Measurements from ENCODE around the gene P2RX2.

Gene P2RX2

DNA sequence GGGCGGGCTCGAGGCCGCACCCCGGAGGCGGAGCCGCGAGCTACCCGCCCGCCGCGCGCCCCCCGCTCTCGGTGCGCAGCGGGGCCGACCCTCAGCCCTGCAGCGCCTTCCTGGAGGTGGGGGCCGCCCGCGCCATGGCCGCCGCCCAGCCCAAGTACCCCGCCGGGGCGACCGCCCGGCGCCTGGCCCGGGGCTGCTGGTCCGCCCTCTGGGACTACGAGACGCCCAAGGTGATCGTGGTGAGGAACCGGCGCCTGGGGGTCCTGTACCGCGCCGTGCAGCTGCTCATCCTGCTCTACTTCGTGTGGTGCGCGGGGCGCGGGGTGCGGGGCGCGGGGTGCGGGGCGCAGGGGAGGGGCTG is at the start of gene P2RX2:
TSS of gene P2RX2 (plus strand) at position 94 of the 361 bp plus-strand sequence. CDS start at position 135, 41 bp downstream.
- no peak for DNase-seq

DNA sequence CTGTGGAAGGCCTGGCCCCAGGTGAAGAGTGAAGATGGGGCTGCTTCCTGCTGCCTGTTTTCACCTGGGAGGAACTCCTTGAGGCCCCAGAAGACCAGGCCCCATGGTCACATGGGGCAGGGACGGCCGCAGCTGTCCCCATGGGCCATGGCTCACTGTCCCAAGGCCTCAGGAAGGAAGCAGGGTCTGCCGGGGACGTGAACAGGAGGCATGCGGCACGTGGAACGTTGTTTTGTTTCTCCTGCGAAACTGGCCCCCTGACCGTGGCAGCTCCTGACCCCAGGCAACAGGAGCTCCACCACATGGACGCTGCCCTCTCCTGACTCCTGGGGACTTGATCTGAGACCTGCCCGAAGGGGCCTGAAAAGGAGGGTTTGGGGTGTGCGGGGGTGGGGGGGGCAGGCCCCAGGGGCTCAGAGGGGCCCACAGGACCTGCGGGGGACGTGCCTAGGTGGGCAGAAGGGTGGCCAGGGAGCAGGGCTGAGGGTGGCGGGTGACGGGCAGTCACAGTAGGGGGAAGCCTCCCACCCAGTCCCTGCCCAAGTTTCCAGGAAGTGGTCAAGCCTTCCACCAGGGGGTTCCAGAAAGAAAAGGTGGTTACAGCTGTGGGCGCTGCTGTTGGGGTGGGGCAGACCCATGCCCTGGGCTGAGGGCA is 49.6 kb upstream of the P2RX2 start:
- DNase-seq, result no peak

DNA sequence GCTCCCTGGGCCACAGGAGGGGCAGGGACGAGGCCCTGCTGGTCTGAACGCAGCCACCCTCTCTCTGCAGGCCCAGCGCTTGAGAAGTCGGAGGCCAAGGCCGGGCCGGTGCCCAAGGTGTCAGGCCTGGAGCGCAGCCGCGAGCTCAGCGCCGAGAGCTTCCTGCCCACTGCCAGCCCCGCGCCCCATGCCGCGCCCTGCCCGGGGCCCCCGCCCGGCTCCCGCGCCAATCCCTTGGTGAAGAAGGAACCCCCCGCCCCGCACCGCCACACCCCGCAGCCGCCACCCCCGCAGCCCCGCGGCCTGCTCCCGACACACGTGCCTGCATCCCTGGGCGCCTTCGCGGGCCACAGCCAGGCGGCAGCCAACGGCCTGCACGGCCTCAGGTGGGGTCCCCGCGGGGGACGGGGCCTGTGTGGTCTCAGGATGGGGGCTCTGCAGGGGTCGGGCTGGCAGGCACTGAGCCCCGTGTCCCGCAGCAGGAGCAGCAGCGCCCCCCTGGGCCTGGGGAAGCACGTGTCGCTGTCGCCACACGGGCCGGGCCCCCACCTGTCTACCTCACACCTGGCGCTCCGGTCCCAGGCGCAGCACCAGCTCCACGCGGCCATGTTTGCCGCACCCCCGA is 48.6 kb upstream of the P2RX2 start:
- DNase-seq, result no peak

DNA sequence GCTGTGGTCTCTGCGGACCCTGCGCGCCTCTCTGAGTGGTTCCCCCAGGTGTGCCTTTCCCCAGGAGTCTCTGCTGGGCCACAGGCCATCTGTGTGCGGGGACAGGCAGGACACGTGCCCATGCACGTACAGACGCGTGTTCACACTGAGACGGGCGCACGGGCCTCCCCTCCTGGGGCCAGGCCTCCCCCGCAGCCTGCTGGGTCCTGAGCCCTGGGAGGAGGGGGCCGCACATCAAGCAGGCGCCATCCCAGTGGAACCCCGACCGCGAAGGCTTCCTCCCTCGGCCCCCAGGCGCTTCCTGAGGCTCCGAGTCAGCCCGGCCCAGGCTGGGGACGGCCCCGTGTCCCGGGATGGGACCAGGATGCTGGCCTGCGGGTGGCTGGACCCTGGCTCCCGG is 47.9 kb upstream of the P2RX2 start:
- no peak for DNase-seq

DNA sequence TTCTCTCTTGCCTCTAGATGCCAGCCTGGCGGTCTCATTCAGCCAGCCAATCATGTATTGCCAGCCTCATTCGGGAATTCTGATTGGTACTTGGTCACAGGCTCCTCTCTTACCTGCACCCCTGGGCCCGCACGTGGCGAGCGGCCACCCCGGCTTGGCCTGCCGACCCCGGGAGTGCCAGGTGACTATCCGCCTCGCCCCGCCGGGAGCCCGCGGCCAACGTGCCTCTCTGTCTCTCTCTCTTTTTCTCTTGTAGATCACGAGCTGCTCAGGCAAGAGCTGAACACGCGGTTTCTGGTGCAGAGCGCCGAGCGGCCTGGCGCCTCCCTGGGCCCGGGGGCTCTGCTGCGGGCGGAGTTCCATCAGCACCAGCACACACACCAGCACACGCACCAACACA is 47.5 kb upstream of the P2RX2 start:
- DNase-seq, result no peak

DNA sequence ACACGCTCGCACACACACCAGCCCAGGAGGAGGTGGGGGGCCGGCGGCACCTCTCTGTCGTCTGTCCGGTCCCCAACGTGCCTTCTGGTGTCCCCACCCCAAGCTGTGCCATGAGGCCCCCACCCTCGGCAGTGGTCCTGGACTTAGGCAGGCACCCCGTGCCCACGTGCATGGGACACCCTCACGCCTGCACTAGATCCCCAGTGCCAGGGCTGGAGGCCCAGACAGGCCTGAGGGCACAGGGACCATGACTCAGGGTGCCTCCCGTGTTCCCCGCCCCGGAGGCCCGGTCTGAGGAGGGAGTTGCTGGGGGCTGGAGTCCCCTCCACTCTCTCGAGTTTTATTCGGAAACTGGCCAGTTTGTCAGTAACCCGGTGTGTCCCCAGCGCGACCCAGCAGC is 47.0 kb upstream of the P2RX2 start:
- DNase-seq, result no peak

DNA sequence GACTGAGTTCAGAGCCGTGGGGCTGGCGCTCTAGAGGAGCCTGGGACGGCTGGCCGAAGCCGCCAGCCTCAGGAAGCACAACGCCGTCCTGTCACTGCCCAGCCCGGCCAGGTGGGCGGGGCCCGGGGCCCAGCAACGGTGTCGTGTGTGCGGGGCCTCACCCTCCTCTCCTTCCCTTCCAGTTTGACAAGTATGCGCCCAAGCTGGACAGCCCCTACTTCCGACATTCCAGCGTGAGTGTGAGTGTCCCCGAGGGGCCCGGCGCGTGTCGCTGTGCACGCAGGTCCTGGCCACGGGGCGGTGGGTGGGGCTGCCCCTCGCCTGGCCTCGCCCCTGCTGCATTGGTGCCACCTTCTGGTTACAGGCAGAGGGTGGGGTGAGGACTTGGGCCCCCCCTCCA is 46.5 kb upstream of the P2RX2 start:
- DNase-seq, result no peak

DNA sequence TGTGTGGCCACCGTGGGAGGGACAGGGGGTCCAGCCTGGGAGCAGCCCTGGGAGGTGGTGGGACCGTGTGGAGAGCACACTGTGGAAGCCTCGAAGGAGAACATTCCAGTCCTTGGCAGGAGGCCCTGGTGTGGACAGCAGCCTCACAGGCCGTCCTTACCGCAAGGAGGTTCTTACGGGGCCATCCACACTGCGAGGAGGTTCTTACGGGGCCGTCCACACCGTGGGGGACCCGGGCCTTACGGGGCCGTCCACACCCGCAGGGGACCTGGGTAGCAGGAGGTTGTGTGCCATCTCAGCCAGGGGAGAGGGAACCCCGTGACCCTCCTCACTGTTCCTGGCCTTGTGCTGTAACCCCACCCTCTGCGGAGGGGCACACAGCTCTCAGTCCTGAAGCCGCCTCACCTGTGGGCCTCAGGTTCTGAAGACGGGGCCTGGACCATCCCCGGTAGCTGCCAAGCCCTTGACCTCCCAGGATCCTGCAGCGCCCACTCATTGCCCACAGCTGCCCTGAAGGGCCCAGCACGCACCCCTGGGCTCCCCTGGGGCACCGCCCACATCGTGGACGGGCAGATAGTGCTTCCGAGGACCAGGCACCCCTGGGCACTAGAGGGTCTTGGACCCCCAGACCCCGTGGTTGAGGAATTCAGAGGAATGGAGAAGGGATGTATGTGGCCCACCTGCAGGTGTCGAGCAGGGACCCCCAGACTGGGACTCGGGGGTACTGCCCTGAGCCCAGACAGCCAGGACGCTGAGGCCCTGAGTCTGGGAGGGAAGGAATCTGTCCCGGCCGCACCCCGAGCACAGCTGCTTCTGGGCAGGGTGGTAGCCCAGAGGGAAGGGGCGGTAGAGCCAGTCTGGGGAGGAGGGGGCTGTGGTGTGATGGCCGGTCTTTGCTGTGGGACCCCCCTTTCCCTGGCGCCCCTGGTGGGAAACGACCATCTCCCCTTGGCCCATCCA is 45.5 kb upstream of the P2RX2 start:
- DNase-seq, result no peak

DNA sequence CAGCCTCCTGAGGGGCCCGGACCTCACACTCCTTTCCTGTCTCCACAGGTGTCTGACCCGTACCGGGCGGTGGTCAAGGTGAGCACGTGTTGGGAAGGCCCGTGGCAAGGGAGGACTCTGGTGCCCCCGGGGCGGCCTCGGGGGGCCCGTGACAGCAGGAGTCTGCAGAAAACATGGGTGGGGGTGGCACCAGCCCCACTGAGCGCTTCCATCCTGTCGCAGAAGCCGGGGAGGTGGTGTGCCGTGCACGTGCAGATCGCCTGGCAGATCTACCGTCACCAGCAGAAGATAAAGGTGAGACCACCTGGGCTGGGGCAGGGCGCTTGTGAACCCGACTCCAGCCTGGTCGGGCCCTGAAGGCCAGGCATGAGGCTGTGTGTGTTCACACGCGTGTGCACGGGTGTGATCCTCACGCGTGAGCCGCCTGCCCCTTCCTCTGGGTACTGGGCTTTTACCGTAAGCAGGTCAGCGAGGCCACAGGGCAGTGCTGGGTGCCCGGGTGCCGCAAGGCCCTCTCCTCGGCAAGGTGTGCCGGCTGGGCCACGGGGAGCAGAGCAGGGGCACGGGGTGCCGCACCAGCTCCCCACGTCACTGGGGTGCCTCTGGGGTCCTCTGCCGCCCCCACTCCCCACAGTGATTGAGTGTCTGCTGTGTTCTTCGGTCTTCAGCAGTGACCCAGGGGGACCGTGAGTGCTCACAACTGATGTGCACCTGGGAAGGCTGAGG is 44.1 kb upstream of the P2RX2 start:
- DNase-seq, result no peak

DNA sequence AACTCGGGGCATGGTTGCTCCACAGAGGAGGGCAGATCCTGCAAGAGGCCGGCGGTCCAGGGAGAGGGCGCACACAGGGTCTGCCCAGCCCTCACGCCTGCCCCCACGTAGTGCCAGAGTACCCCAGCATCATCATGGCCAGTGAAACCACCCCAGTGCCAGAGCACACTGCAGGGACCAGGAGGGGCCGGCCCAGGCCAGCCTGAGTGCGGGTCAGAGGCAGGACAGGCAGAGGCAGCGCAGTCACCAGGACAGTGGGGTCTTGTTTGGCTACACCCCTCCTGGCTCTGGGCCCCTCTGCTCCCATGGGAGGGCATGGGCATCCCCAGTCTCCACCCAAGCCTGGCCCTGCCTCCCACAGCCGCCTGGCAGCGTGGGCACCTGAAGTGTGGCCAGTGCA is 42.9 kb upstream of the P2RX2 start:
- DNase-seq, result no peak

DNA sequence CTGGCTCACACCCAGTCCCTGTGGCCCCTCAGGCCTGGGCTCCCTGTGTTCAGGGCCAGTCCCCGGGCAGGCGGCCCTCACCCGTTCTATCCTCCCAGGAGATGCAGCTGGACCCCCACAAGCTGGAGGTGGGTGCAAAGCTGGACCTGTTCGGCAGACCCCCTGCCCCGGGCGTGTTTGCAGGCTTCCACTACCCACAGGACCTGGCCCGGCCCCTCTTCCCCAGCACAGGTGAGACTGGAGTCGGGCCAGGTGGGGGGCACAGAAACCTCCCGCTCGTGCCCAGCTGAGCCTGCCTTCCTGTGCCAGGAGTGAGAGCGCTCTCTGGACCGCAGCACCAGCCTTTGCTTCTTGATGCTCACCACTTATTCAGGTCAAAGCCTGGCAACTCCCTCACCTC is 41.9 kb upstream of the P2RX2 start:
- no peak for DNase-seq

DNA sequence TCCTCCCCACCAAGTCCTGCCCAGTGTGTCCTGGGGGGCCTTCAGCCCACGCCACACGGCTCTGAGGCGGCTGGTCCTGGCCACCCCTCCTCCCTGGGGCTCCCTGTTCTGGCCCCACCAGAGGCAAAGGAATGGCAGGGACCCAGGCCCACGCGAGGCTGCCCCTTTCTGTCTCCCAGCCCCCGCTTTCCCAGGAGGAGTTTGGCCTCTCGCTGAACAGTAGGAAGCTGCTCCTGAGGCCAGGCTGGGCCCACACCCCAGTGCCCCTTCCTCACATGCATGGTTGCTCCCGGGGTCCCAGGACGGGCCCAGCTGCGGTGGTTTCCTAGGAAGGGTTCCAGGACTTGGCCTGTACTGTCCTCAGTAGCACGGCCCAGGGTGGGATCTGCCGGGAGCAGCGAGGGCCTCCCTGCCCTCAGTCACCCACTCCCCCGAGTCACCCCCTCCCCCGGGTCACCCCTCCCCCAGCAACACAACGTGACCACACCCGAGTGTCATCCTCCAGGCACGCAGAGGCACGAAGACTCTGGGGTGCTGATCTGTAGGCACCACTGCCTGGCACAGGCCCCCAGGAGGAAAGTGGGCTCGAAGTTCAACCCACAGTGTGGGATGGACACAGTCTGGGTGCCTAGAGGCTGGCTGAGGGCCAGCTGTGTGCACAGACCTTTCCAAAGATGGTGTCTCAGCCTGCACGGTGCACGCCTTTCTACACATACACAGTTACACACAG is 41.2 kb upstream of the P2RX2 start:
- DNase-seq, result no peak

DNA sequence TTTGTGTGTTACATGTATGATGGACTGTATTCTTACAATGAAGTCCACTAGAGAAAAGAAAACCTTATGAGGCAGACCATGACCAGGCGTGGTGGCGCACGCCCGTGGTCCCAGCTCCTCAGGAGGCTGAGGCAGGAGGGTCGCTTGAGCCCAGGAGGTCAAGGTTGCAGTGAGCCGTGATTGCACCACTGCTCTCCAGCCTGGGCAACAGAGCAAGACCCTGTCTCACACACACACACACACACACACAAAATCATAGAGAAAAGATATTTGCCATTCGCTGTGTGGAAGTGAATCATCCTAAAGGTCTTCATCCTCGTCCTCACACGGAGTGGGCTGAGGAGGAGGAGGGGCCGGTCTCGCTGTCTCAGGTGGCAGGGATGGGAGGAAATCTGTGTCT is 40.5 kb upstream of the P2RX2 start:
- no peak for DNase-seq

DNA sequence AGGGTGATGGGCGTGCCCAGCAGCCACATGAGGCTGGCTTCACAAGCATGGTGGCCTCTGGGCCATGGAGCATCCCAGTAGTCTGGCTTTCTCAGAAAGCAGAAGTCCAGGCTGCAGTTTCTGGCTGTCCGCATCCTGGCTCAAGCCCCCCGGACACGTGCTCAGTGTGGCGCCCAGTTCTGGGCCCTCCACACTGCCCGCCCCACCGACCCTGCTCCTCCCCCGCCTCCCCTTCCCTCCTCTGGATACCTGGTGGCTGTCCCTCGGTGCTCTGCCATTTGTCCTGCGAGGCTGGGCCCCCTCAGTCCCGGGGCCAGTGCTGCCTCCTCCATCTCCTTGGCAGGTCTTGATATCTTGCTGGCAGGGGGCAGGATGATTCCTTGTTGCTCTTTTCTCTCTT is 39.8 kb upstream of the P2RX2 start:
- no peak for DNase-seq

DNA sequence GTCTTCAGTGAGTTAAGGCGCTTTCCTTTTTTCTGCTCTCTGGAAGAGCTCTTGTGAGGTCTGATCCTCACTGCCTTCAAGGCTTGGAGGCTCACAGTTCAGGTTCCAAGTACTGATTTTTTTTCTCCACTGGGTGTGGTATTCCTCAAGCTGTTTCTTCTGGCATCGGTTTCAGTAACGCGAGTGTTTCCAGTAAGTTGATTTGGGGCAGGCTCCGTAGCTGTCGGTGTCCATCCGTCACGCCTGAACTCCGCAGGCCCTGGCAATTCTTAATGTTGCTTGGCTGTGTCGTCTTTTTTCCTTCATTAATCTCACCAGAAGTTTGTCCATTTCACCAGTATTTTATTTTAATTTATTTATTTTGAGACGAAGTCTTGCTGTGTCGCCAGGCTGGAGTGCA is 38.8 kb upstream of the P2RX2 start:
- no peak for DNase-seq

DNA sequence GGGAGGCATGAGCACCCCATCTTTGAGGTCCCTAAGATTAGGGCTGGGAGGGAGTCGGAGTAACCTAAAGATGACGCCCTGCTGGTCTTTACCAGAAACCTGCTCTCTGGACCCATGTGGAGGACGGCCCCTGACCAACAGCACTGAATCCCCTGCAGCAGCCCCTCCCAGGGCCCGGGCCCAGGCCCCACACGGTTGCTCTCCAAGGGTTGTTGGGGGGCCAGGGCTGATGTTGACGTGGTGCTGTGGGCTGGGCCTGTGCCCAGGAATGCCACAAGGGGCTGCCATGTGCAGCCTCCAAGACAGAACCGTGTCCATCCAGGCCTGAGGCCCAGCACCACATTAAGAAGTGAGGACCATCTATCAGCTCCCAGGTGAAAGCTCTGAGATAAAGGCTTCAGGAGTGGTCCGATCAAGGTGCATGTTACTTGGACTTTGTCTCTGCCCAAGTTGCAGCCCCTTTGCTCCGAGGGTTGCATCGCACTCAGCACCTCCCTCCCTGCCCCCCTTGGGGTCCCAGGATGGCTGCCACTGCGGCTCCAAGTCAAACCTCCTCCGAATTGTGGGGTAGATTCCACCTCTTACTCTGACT is 37.8 kb upstream of the P2RX2 start:
- DNase-seq, result no peak

DNA sequence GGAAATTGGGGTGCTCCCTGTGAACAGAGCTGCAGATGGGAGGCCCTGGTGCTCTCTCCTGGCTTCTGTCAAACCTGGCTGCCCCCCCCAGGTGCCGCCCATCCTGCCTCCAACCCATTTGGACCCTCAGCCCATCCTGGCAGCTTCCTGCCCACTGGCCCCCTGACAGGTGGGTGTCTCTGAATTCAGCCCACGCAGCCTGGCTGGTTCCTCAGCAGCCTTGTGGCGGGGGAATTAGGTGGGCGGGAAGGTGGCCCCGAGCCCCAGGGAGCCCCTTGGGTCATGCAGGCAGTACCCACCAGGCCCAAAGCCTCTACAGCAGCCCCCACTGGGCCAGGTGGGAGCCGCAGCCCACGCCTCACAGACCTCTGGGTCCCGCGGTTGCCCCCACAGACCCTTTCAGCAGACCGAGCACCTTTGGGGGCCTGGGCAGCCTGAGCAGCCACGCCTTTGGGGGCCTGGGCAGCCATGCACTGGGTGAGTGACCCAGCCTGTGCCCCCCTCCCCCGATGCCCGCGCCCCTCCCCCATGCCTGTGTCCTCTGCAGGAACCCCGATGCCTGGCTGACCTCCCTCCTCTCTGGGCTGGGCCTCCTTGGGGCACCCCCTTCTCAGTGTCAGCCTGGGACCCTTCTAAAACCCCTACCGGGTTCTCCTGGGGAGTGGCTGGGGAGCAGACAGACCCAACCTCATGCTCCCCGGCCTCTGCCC is 37.1 kb upstream of the P2RX2 start:
- DNase-seq, result no peak

DNA sequence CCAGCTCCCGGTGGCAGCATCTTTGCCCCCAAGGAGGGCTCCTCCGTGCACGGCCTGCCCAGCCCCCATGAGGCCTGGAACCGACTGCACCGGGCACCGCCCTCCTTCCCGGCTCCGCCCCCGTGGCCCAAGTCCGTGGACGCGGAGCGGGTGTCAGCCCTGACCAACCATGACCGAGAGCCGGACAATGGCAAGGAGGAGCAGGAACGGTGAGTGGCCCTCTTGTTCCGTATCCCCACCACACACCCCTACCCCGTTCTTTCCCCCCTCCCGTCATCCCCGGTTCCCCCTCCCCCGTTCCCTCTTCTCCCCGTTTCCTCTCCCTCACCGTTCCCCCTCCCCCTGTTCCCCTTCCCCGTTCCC is 36.5 kb upstream of the P2RX2 start:
- DNase-seq, result no peak

DNA sequence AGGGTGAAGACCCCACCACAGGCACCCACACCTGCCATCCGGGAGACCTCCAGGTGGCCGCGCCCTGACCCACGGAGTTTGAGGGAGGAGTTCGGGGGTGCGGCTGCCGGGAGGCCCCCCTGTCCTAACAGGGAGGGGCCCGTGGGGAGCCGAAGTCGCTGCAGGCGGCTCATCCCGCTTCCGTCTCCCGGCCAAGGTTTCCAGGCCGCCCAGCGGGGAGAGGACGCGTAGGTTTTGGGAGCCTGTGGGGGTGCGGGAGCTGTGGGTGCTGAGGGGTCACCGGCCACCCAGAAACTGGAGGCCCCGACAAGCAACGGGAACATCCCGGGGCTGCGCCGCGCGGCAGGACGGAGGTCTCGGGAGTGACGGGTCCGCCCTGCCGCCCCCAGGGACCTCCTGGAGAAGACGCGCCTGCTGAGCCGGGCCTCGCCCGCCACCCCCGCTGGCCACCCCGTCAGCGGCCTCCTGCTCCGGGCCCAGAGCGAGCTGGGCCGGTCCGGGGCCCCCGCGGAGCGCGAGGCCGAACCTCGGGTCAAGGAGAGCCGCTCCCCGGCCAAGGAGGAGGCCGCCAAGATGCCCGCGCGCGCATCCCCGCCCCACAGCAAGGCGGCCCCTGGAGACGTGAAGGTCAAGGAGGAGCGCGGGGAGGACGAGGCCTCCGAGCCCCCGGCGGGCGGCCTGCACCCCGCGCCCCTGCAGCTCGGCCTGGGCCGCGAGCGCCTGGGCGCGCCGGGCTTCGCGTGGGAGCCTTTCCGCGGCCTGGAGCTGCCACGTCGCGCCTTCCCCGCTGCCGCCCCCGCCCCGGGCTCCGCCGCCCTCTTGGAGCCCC is 35.8 kb upstream of the P2RX2 start:
- DNase-seq, result no peak

DNA sequence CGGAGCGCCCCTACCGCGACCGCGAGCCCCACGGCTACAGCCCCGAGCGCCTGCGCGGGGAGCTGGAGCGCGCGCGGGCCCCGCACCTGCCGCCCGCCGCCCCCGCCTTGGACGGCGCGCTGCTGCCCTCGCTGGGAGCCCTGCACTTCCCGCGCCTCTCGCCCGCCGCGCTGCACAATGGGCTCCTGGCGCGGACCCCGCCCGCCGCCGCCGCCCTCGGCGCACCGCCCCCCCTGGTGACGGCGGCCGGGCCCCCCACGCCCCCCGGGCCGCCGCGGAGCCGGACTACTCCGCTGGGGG is 35.2 kb upstream of the P2RX2 start:
- no peak for DNase-seq

DNA sequence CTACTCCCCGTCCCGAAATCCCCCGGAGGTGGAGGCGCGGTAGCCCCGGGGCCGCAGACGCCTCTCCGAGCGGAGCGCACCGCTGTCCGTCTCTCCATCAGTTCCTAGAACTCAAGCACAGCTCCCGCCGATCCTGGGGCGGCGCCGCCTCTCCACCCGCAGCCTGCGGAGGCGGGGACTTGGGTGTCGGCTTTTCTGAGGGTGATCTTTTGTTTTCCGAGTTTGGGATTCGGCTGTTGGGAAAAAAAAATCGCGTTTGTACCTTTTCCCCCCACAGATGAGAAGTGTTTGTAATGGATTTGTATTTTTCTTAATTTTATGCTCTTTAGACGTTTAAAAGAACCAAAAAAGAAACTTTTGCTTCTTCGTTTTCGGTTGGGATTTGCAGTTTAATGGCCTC is 34.8 kb upstream of the P2RX2 start:
- no peak for DNase-seq
